Lung (tissue), 12 donors: ENCODE data around the gene CAMSAP3. TPM values are rescaled to one million over a fixed set of nuclear protein-coding genes. Genes with fewer than 3 reads are reported as not detected.

Experiments used
- ATAC-seq: fragments of 200-7000 bp; cut with Tn5 transposase; one replicate; pipeline ENCODE4 v1.9.1; 2020; ENCODE audit warnings: moderate number of reproducible peaks; ENCODE audit not compliant: insufficient read depth, low FRiP score
- DNase-seq, 3 donors: peaks; one replicate each; pipeline ENCODE4 v3.0.0-alpha.2; 2013 to 2017
- H3K27ac ChIP-seq, 2 donors: one replicate each; pipeline ENCODE4 v1.5.1; 2013; ENCODE audit warnings: mild to moderate bottlenecking in 2 of 2, moderate library complexity in 2 of 2, control low read depth in 1 of 2, inconsistent platforms in 1 of 2, low read depth in 1 of 2, low read length in 1 of 2
- H3K27me3 ChIP-seq, 3 donors: one replicate each; pipeline ENCODE4 v1.5.1; 2013; ENCODE audit warnings: low read length in 2 of 3; ENCODE audit not compliant: control insufficient read depth in 3 of 3, insufficient read depth in 3 of 3
- H3K36me3 ChIP-seq, 4 donors: one replicate each; pipeline ENCODE4 v1.5.1; 2013; ENCODE audit warnings: low read length in 4 of 4, mild to moderate bottlenecking in 1 of 4, moderate library complexity in 1 of 4; ENCODE audit not compliant: control insufficient read depth in 4 of 4, insufficient read depth in 4 of 4
- H3K4me1 ChIP-seq, 5 donors: one replicate each; pipeline ENCODE4 v1.5.1; 2013; ENCODE audit warnings: low read length in 5 of 5, mild to moderate bottlenecking in 2 of 5, moderate library complexity in 1 of 5; ENCODE audit not compliant: control insufficient read depth in 5 of 5, insufficient read depth in 5 of 5
- H3K4me3 ChIP-seq: one replicate; pipeline ENCODE4 v1.5.1; 2013; ENCODE audit warnings: mild to moderate bottlenecking, control low read depth, moderate library complexity
- H3K9ac ChIP-seq, 2 donors: one replicate each; pipeline ENCODE4 v1.5.1; 2013; ENCODE audit warnings: low read length in 2 of 2, control low read depth in 1 of 2; ENCODE audit not compliant: insufficient read depth in 1 of 2
- H3K9me3 ChIP-seq, 4 donors: one replicate each; pipeline ENCODE4 v1.5.1; 2013; ENCODE audit warnings: low read length in 3 of 4, mild to moderate bottlenecking in 1 of 4, moderate library complexity in 1 of 4; ENCODE audit not compliant: control insufficient read depth in 4 of 4, insufficient read depth in 3 of 4
- WGBS, 2 donors: extraction: QIAGEN DNeasy Blood & Tissue Kit; methylation state at CpG; one replicate each; pipeline ENCODE4 v1.1.7; 2013; 5-methylcytosine and 5-hydroxymethylcytosine counted together
- polyA plus RNA-seq, 2 donors: library from polyadenylated mRNA; stranded (reverse); fragments of 200-250 nt; gene quantifications; one replicate each; pipeline ENCODE4 v1.2.1, GENCODE V29; 2013
- total RNA-seq, 2 donors: library from RNA; depleted of rRNA in 1 of 2; stranded (reverse); fragments of >200 nt in 1 of 2; gene quantifications; one replicate each; pipeline ENCODE4 v1.2.1, GENCODE V29; 2014 to 2021
- TF ChIP-seq, protein P1 (sequence below): IDR thresholded peaks from 2 replicates; pipeline ENCODE4 v1.5.1; 2012; ENCODE audit warnings: mild to moderate bottlenecking; ENCODE audit errors: control extremely low read depth, extremely low read depth
- donor health status: control.
- donor health status: control.
- donor health status: Bipolar disorder and iron deficiency.
- donor health status: healthy.
- donor health status: DM: yes; HTN: yes; CAD: no.

Gene CAMSAP3
- total and polyA plus RNA-seq, 4 donors = 9.2 to 30.4 (median 19.2) TPM

DNA sequence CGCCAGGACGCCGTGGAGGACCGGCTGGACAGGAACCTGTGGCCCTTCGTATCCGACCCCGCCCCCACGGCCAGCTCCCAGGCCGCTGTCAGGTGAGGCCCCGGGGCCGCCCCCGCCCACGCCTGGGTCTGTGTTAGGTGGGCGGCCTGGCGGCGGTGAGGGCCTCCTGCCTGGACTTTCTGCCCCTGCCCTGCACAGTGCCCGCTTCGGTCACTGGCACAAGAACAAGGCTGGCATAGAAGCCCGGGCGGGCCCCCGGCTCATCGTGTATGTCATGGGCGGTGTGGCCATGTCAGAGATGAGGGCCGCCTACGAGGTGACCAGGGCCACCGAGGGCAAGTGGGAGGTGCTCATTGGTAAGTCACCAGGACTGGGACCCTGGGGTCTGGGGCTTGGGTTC lies 51.5 kb downstream of the CAMSAP3 start:
- H3K9ac ChIP-seq = no peak overlapping the region
- no peak overlapping the region for H3K4me3 ChIP-seq
- WGBS, 2 donors = 93 to 97% methylated on average over 26 of the region's 26 CpGs
- TF ChIP-seq, protein P1, sequence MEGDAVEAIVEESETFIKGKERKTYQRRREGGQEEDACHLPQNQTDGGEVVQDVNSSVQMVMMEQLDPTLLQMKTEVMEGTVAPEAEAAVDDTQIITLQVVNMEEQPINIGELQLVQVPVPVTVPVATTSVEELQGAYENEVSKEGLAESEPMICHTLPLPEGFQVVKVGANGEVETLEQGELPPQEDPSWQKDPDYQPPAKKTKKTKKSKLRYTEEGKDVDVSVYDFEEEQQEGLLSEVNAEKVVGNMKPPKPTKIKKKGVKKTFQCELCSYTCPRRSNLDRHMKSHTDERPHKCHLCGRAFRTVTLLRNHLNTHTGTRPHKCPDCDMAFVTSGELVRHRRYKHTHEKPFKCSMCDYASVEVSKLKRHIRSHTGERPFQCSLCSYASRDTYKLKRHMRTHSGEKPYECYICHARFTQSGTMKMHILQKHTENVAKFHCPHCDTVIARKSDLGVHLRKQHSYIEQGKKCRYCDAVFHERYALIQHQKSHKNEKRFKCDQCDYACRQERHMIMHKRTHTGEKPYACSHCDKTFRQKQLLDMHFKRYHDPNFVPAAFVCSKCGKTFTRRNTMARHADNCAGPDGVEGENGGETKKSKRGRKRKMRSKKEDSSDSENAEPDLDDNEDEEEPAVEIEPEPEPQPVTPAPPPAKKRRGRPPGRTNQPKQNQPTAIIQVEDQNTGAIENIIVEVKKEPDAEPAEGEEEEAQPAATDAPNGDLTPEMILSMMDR = no peak
- no peak for DNase-seq
- no peak for ATAC-seq
- no peak overlapping the region for H3K27ac ChIP-seq
- H3K36me3 ChIP-seq = peaks cover 0 to 23% (median 0%) of the 10 kb centered on the region in 4 donors
- H3K27me3 ChIP-seq = peaks cover 0 to 3% (median 0%) of the 10 kb centered on the region in 3 donors
- peaks cover 0 to 4% (median under 1%) of the 10 kb centered on the region in 5 donors for H3K4me1 ChIP-seq
- no peaks in the 10 kb centered on the region for H3K9me3 ChIP-seq

DNA sequence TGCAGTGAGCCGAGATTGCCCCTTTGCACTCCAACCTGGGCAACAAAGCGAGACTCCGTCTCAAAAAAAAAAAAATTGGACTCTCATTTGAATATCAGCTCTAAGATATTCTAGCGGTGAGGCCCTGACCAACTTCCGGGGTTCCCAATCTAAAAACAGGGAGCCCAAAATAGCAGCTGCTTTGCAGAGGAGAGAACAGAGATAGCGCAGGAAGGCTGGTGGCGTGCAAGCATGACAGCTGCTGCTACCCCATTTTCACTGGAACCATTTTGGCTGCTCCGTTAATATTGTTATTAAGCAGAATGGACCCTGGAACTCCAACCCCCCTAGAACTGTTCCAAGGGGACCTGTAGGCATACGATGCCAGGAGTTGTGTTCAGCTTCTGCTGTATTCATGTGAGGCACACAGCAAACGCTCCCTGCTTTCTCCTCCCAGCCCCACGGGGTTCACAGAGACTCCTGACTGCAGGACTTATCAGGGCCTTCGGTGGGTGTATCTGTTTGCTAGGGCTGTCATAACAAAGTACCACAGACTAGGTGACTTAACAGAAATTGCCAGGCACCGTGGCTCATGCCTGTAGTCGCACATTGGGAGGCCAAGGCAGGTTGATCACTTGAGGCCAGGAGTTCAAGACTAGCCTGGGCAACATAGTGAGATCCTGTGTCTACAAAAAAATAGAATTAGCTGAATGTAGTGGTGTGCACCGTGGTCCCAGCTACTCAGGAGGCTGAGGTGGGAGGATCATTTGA lies 52.8 kb downstream of the CAMSAP3 start:
- no peak for ATAC-seq
- H3K27ac ChIP-seq = no peak overlapping the region
- H3K4me1 ChIP-seq = peaks cover 0 to 5% (median 3%) of the 10 kb centered on the region in 5 donors
- no peak for DNase-seq
- TF ChIP-seq, protein P1 = no peak
- 85 to 92% methylated on average over 15 of the region's 15 CpGs for WGBS, 2 donors
- H3K9ac ChIP-seq = no peak overlapping the region
- peaks cover 0 to 3% (median 0%) of the 10 kb centered on the region in 3 donors for H3K27me3 ChIP-seq
- H3K9me3 ChIP-seq = no peaks in the 10 kb centered on the region
- H3K4me3 ChIP-seq = no peak overlapping the region
- H3K36me3 ChIP-seq = peaks cover 0 to 14% (median 0%) of the 10 kb centered on the region in 4 donors

DNA sequence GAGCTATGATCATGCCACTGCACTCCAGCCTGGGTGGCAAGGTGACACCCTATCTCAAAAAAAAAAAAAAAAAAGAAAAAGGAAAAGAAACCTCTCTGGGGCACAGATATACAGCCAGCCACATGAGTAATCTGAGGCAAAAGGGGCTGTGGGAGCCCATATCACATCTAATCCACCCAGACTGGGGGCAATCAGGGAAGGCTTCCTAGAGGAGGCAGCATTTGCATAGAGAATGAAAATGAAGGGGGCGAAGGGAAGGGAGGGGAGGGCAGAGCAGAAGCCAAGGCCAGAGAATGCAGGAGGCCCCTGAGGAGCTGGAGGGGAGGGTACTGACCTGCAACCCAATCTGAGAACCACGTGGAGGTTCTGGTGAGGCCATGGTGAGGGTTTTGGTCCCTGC lies 54.5 kb downstream of the CAMSAP3 start:
- no peaks in the 10 kb centered on the region for H3K9me3 ChIP-seq
- WGBS, 2 donors = 47 to 50% methylated on average over 2 of the region's 2 CpGs
- ATAC-seq (no peak), DNase-seq (no peak)
- no peak overlapping the region for H3K4me3 ChIP-seq
- peaks cover 0 to 14% (median 0%) of the 10 kb centered on the region in 4 donors for H3K36me3 ChIP-seq
- peaks cover 0 to 4% (median 1%) of the 10 kb centered on the region in 5 donors for H3K4me1 ChIP-seq
- no peak overlapping the region for H3K9ac ChIP-seq
- peaks cover 0 to 3% (median 0%) of the 10 kb centered on the region in 3 donors for H3K27me3 ChIP-seq
- TF ChIP-seq, protein P1 = no peak
- H3K27ac ChIP-seq = no peak overlapping the region
